ENCODE data around the gene DSC1. TPM values are rescaled to one million over a fixed set of nuclear protein-coding genes. Genes with fewer than 3 reads are reported as not detected.

The DSC1 gene
- total and polyA plus RNA-seq, 12 donors = 0.03 to 21.8 (median 7.7) TPM

DNA sequence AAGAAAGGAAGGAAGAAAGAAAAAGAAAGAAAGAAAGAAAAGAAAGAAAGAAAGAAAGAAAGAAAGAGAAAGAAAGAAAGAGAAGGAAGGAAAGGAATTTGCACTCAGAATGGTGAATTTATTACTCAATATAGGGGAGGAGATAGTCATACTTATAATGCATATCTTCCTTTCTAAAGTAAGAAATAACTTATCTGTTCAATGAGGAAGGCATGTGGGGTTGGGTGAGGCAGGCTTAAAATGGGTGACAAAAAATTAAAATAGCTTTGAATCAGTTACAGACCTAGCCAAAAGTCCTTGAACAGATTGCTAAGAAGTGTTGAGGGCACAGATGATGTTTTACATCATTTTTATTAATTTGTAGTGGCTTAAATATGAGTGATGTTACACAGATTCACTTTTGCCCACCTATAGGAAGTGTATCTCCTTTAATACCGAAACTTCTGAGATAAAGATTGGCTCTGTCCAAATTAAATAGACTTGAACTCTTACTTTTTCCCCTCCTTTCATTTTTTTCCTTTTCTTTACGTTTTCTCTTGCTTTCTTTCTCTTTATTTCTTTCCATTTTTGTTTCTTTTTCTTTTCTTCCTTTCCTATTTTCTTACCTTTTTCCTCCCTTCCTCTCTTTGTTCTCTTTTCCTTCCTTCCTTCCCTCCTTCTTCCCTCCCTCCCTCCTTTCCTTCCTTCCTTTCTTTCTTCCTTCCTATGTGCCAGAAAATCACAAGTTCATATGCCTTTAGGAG, 45.6 kb downstream of the DSC1 start:
- intact Hi-C loops (cut with DNase I) = loop anchor here in 1 of 10 donors (5.0 to 10.0 kb wide), 2 partner anchors 48 to 210 kb away; partner anchors contain the start of gene DSC1
- no peaks in the 10 kb centered on the region for H3K27me3 ChIP-seq
- H3K27ac ChIP-seq = no peak overlapping the region
- ATAC-seq (no peak), DNase-seq (no peak)
- 75 to 79% methylated on average over 2 of the region's 2 CpGs for WGBS, 2 donors
- H3K4me3 ChIP-seq = no peak overlapping the region
- no peaks in the 10 kb centered on the region for H3K4me1 ChIP-seq
- no peaks in the 10 kb centered on the region for H3K36me3 ChIP-seq
- TF ChIP-seq, protein P1, sequence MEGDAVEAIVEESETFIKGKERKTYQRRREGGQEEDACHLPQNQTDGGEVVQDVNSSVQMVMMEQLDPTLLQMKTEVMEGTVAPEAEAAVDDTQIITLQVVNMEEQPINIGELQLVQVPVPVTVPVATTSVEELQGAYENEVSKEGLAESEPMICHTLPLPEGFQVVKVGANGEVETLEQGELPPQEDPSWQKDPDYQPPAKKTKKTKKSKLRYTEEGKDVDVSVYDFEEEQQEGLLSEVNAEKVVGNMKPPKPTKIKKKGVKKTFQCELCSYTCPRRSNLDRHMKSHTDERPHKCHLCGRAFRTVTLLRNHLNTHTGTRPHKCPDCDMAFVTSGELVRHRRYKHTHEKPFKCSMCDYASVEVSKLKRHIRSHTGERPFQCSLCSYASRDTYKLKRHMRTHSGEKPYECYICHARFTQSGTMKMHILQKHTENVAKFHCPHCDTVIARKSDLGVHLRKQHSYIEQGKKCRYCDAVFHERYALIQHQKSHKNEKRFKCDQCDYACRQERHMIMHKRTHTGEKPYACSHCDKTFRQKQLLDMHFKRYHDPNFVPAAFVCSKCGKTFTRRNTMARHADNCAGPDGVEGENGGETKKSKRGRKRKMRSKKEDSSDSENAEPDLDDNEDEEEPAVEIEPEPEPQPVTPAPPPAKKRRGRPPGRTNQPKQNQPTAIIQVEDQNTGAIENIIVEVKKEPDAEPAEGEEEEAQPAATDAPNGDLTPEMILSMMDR (IDR thresholded peaks at IDR 0.05) = no peak
- H3K9me3 ChIP-seq = no peaks in the 10 kb centered on the region

DNA sequence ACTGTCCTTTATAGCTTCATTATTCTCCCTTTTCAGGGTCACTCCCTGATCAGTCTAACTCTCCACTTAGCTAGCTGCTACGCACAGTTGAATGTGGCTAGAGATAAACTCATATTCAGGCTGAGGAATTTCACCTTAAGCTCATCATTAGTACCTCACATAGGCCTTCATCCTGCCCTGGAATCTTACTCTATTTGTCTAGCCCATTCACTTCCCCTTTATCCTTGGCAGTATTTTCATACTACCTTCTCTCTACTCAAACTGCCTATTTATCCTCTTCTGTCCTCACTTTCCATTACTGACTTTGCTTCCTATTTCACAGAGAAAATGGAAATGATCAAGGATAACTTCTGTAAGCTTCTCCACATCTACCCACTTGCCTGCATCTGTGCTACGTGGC, 49.9 kb downstream of the DSC1 start:
- no peak for ATAC-seq

DNA sequence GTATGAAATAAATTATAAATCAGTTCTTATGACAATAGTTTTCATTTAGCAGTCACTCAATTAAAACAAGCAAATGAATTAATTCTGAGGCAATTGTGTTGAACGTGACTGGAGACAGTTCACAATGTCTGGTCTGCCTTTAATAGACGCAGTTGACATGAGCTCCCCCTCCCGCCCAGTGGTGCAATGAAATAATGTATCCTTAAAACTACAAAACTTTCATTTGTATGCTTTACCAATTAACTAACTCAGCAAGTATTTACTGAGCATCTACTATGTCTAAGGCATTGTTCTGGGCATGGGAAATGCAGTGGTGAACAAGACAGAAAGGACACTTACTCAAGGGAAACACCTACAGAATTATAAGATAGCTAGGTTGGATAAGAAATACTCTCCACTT, 56.9 kb downstream of the DSC1 start:
- intact Hi-C loops (cut with DNase I) = loop anchor here in 2 of 10 donors (10.0 kb wide), 1 partner anchor 99 kb away; no protein-coding TSS in a partner anchor
- peaks cover 0 to 8% (median 0%) of the 10 kb centered on the region in 9 donors for H3K4me1 ChIP-seq
- no peaks in the 10 kb centered on the region for H3K9me3 ChIP-seq
- no peak overlapping the region for H3K27ac ChIP-seq
- 88% methylated on average over 3 of the region's 3 CpGs for WGBS, 2 donors
- H3K36me3 ChIP-seq = no peaks in the 10 kb centered on the region
- TF ChIP-seq, protein P1 (IDR thresholded peaks at IDR 0.05) = no peak
- DNase-seq = no peak
- ATAC-seq = no peak
- no peak overlapping the region for H3K4me3 ChIP-seq
- peaks cover 0 to 8% (median 0%) of the 10 kb centered on the region in 7 donors for H3K27me3 ChIP-seq

More for the DNA sequence above, 49.9 kb downstream of the DSC1 start:
- WGBS, 2 donors = 83 to 90% methylated on average over 2 of the region's 2 CpGs
- no peaks in the 10 kb centered on the region for H3K4me1 ChIP-seq
- no peak overlapping the region for H3K4me3 ChIP-seq
- no peak overlapping the region for H3K27ac ChIP-seq
- no peaks in the 10 kb centered on the region for H3K9me3 ChIP-seq
- H3K36me3 ChIP-seq = no peaks in the 10 kb centered on the region
- no peaks in the 10 kb centered on the region for H3K27me3 ChIP-seq
- DNase-seq = no peak
- TF ChIP-seq, protein P1 (IDR thresholded peaks at IDR 0.05) = no peak
- intact Hi-C loops (cut with DNase I) = loop anchor here in 1 of 10 donors (10.0 kb wide), 1 partner anchor 52 kb away; the partner anchor contains the start of gene DSC1

DNA sequence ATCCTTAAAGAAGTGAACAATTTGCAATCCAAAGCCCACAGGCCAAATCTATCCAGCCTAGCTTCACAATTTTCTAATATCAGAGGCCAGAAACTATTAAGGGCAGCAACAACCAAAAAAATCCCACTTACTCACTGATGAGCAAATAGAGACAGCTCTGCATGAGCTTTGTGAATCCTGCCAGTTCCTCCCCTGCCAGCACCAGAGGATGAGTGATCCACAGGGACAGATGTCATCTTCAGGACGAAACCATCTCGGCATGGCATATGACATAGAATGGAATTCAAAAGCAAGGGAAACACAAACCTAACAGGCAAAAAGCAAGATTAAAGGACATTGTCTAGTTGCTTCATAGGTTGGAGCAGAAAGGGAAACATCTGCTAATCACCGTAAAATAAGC, 58.2 kb downstream of the DSC1 start:
- no peak overlapping the region for H3K27ac ChIP-seq

More for the DNA sequence above, 58.2 kb downstream of the DSC1 start:
- Histone ChIP-seq H3K4me3 (no peak overlapping the region), H3K36me3 (no peaks in the 10 kb centered on the region), H3K27me3 (peaks cover 0 to 8% (median 0%) of the 10 kb centered on the region in 7 donors), H3K9me3 (no peaks in the 10 kb centered on the region), H3K4me1 (peaks cover 0 to 10% (median 3%) of the 10 kb centered on the region in 9 donors)
- no peak for DNase-seq
- intact Hi-C loops (cut with DNase I) = loop anchor here in 5 of 10 donors (5.0 to 10.0 kb wide), 5 partner anchors 100 to 398 kb away; partner anchors contain the start of gene DSG2 (in 1 of the 5)
- no peak for ATAC-seq
- WGBS, 2 donors = 56 to 69% methylated on average over 3 of the region's 3 CpGs
- TF ChIP-seq, protein P1 (IDR thresholded peaks at IDR 0.05) = no peak
